DOHH2 (cell line): ENCODE measurements around the gene CRHR1.

Experiments
- H3F3A ChIP-seq: fragments of 200-600 bp; sonication (generic), shearing (Covaris generic); 2 replicates; pipeline ENCODE4 v1.6.0; 2016; ENCODE audit warnings: antibody characterized with exemption, mild to moderate bottlenecking; ENCODE audit not compliant: control insufficient read depth, insufficient read depth
- H3K27ac ChIP-seq: fragments of 200-600 bp; sonication (generic); 2 replicates; pipeline ENCODE4 v1.5.1; 2014; ENCODE audit warnings: low read depth, mild to moderate bottlenecking, low read length, moderate library complexity
- H3K27me3 ChIP-seq: fragments of 200-600 bp; sonication (generic); 2 replicates; pipeline ENCODE4 v1.6.1; 2014; ENCODE audit warnings: mild to moderate bottlenecking, low read length, mixed read lengths; ENCODE audit not compliant: control insufficient read depth
- H3K36me3 ChIP-seq: fragments of 200-600 bp; sonication (generic); 2 replicates; pipeline ENCODE4 v1.6.1; 2014; ENCODE audit warnings: mild to moderate bottlenecking, low read length, moderate library complexity, mixed read lengths; ENCODE audit not compliant: control insufficient read depth
- H3K4me1 ChIP-seq: fragments of 200-600 bp; sonication (generic); 2 replicates; pipeline ENCODE4 v1.6.1; 2014; ENCODE audit warnings: mild to moderate bottlenecking, low read length, mixed read lengths; ENCODE audit not compliant: control insufficient read depth
- H3K4me2 ChIP-seq: fragments of 200-600 bp; sonication (generic); 2 replicates; pipeline ENCODE4 v1.6.0; 2014; ENCODE audit warnings: mild to moderate bottlenecking, low read length, moderate library complexity
- H3K4me3 ChIP-seq: fragments of 200-600 bp; sonication (generic); 2 replicates; pipeline ENCODE4 v1.5.1; 2014; ENCODE audit warnings: mild to moderate bottlenecking, low read length, mixed read lengths
- H3K79me2 ChIP-seq: fragments of 200-600 bp; sonication (generic); 2 replicates; pipeline ENCODE4 v1.6.1; 2014; ENCODE audit warnings: mild to moderate bottlenecking, low read length, mixed read lengths; ENCODE audit not compliant: control insufficient read depth
- H3K9me2 ChIP-seq: fragments of 200-600 bp; sonication (generic); replicated peaks from 2 replicates; pipeline ENCODE4 v1.6.1; 2014; ENCODE audit warnings: mild to moderate bottlenecking, low read length, mixed read lengths; ENCODE audit not compliant: control insufficient read depth
- H3K9me3 ChIP-seq: fragments of 200-600 bp; sonication (generic); 2 replicates; pipeline ENCODE4 v1.6.1; 2014; ENCODE audit warnings: antibody characterized with exemption, low read length, mixed read lengths; ENCODE audit not compliant: control insufficient read depth, insufficient read depth
- H4K20me1 ChIP-seq: fragments of 200-600 bp; sonication (generic); 2 replicates; pipeline ENCODE4 v1.6.0; 2014; ENCODE audit warnings: low read depth, mild to moderate bottlenecking, antibody characterized with exemption, low read length, moderate library complexity; ENCODE audit not compliant: control insufficient read depth, insufficient read depth
- CTCF ChIP-seq: fragments of 200-600 bp; sonication (generic); IDR thresholded peaks from one replicate; pipeline ENCODE4 v1.5.1; 2014; ENCODE audit warnings: antibody characterized with exemption, mild to moderate bottlenecking, low read depth, low read length; ENCODE audit not compliant: poor library complexity, severe bottlenecking
- EZH2phosphoT487 ChIP-seq: fragments of 200-600 bp; sonication (generic); IDR thresholded peaks from 2 replicates; pipeline ENCODE4 v1.6.1; 2017; ENCODE audit warnings: borderline replicate concordance, mild to moderate bottlenecking, antibody characterized with exemption, low read length, moderate library complexity, mixed read lengths

The CRHR1 gene

GRCh38 chr17:45848868-45849535 is 64.9 kb downstream of the CRHR1 start:
- Histone ChIP-seq H4K20me1 (no peaks in the 10 kb centered on the region), H3K27me3 (peaks cover 8% of the 10 kb centered on the region), H3K9me3 (no peaks in the 10 kb centered on the region), H3F3A (no peaks in the 10 kb centered on the region), H3K27ac (no peak overlapping the region), H3K9me2 (no peaks in the 10 kb centered on the region), H3K79me2 (no peaks in the 10 kb centered on the region), H3K4me2 (no peak overlapping the region), H3K4me1 (peaks cover 4% of the 10 kb centered on the region; the same call in 1 of the 2 replicates), H3K4me3 (no peak overlapping the region), H3K36me3 (no peaks in the 10 kb centered on the region)
- no peak for TF ChIP-seq EZH2phosphoT487

GRCh38 chr17:45849536-45849990 is 65.4 kb downstream of the CRHR1 start:
- Histone ChIP-seq H3K4me1 (peaks cover 4% of the 10 kb centered on the region; the same call in 1 of the 2 replicates), H3K27ac (no peak overlapping the region), H3K36me3 (no peaks in the 10 kb centered on the region), H3K27me3 (peaks cover 8% of the 10 kb centered on the region), H3K9me3 (no peaks in the 10 kb centered on the region), H3K4me2 (no peak overlapping the region), H3K79me2 (no peaks in the 10 kb centered on the region), H4K20me1 (no peaks in the 10 kb centered on the region), H3K9me2 (no peaks in the 10 kb centered on the region), H3F3A (no peaks in the 10 kb centered on the region), H3K4me3 (no peak overlapping the region)
- TF ChIP-seq EZH2phosphoT487 (no peak), CTCF (no peak)

- peaks cover 8% of the 10 kb centered on the region for H3K27me3 ChIP-seq
- H3K4me1 ChIP-seq = peaks cover 4% of the 10 kb centered on the region; the same call in 1 of the 2 replicates
- no peaks in the 10 kb centered on the region for H4K20me1 ChIP-seq
- no peaks in the 10 kb centered on the region for H3K36me3 ChIP-seq
- H3F3A ChIP-seq = no peaks in the 10 kb centered on the region
- no peak overlapping the region for H3K27ac ChIP-seq
- H3K9me2 ChIP-seq = no peaks in the 10 kb centered on the region
- no peak overlapping the region for H3K4me3 ChIP-seq
- no peaks in the 10 kb centered on the region for H3K79me2 ChIP-seq
- no peaks in the 10 kb centered on the region for H3K9me3 ChIP-seq
- no peak overlapping the region for H3K4me2 ChIP-seq
- no peak for TF ChIP-seq CTCF
- no peak for TF ChIP-seq EZH2phosphoT487
Observed at GRCh38 chr17:45850011-45850410, 65.9 kb downstream of the CRHR1 start.

- H3K4me2 ChIP-seq = no peak overlapping the region
- H3K79me2 ChIP-seq = no peaks in the 10 kb centered on the region
- peaks cover 4% of the 10 kb centered on the region; the same call in 1 of the 2 replicates for H3K4me1 ChIP-seq
- H4K20me1 ChIP-seq = no peaks in the 10 kb centered on the region
- peaks cover 8% of the 10 kb centered on the region for H3K27me3 ChIP-seq
- H3K9me2 ChIP-seq = no peaks in the 10 kb centered on the region
- no peak overlapping the region for H3K27ac ChIP-seq
- no peak overlapping the region for H3K4me3 ChIP-seq
- H3F3A ChIP-seq = no peaks in the 10 kb centered on the region
- H3K9me3 ChIP-seq = no peaks in the 10 kb centered on the region
- H3K36me3 ChIP-seq = no peaks in the 10 kb centered on the region
- TF ChIP-seq CTCF = no peak
- no peak for TF ChIP-seq EZH2phosphoT487
Observed at GRCh38 chr17:45850468-45850867, 66.3 kb downstream of the CRHR1 start.
